CD4-positive, alpha-beta T cell treated with Interleukin-6 at 100 ng/mL for 8 hours (primary cell): ENCODE results near the gene ZBTB48.
A peak's percentile ranks its signal among the peaks of the same experiment; 100 is the strongest.
"Not testable (repeated sequence)": the region's sequence is repeated elsewhere in the genome, so short reads cannot be mapped to it uniquely, and the experiment has no call there.

ENCODE experiments used
- DNase-seq: peaks from one replicate; pipeline ENCODE4 v3.0.0-alpha.2; 2020; ENCODE audit warnings: mixed read lengths, low spot score

ZBTB48 gene

GRCh38 chr1:6579374-6580118 lies at the start of gene ZBTB48:
Gene ZBTB48, plus strand, starts transcription at chr1:6579994. Its CDS starts 616 bp downstream, at chr1:6580610.
- DNase-seq: peak; percentile 97

DNA sequence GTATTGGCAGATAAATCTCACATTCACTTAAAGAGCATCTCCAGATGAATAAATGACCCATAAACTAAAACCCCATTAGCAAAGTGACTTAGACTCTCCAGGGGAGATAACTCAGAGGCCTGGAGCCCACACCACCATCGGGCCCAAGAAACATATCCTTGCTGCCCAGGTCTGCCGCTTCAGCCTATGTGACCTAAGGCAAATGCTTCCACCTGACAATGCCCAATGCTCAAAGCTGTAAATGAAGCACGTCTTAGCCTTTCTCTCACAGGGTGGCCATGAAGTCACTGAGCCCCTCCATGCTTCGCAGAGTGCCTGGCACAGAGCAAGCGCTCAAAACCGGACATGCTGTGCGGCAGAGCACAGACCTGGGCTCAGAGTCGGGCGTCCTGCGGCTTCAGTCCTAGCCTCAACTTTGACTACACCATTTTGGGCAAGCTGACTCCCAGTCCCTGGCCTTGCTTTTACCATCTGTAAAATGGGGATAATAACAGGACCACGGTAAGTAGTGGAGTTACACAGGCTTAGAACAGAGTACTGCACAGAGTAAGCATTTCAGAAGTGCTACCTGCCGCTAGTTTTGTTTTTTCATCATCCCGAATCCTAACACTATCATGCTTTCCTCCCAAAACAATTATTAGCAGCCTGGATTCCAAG lies 49.2 kb upstream of the ZBTB48 start:
- no peak for DNase-seq

GRCh38 chr1:6531996-6532395 lies 47.8 kb upstream of the ZBTB48 start:
- no peak for DNase-seq

DNA sequence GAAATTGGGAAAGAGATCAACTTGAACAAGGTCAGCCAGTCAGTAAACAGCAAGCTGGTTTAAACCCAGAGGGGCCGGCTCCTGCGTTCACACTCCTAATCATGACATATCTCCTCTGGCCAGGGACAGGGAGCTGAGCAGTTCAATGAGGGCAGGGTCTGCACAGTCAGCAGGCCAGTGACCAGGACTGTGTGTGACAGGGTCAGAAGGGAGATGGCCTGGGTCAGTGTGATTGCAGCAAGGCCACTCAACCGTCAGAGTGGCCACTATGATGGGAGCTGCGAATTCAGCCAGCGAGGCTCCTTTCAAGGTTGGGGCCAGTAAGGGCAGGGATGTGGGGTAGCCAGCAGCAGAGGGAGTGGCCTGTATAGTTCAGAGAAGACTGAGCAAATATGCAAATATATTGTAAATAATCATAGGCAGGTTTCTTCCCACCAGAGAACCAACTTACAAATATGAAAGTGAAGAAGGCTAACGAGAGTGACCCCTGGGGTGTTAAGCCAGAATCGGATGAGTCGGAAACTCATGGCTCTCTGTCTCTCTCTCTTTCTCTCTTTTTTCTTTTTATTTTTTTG lies 45.5 kb upstream of the ZBTB48 start:
- DNase-seq: no peak

GRCh38 chr1:6535214-6535613 lies 44.6 kb upstream of the ZBTB48 start:
- no peak for DNase-seq

DNA sequence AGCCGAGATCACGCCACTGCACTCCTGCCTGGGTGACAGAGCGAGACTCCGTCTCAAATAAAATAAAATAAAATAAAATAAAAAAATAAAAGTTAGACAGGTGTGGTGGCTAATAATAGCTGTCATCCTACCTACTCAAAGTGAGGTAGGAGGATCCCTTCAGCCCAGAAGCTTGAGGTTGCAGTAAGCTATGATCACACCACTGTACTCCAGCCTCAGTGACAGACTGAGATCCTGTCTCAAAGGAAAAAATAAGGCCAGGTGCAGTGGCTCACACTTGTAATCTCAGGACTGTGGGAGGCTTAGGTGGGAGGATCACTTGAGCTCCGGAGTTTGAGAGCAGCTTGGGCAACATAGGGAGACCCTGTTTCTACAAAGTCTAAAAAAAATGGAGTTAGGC lies 43.5 kb upstream of the ZBTB48 start:
- no peak for DNase-seq

DNA sequence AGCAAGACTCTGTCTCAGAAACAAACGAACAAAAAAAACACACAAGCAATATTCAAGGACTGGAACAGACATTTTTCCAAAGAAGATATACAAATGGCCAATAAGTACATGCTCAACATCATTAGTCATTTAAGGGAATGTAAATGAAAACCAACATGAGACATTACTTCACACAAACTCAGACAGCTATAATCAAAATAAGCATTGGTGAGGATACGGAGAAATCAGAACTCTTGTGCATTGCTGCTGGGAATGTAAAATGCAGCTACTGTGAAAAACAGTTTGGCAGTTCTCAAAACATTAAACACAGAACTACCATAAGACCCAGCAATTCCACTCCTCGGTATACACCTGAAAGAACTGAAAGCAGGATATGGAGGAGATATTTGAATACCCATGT lies 40.8 kb upstream of the ZBTB48 start:
- no peak for DNase-seq

DNA sequence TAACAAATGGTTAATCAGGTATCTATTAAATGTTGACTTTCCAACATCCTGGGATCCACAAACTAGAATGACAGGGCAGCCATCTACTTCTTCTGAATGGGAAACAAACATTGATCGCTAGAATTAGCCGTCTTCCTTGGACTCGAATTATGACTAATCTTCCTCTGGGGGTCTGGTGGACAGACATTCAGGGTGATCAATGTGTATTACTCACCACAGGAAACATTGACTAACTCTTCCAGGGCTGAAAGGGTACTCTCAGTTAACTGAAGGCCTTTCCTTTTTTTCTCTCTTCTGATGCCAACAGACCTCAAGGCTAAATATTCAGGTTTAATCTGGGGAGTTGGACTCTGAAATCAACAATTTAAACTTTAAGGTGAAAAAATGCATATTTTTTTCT lies 35.0 kb upstream of the ZBTB48 start:
- peak; percentile 13 for DNase-seq

- peak; percentile 38 for DNase-seq
These were observed 34.3 kb upstream of the ZBTB48 start for GRCh38 chr1:6545276-6546112.

GRCh38 chr1:6546326-6546725 lies 33.5 kb upstream of the ZBTB48 start:
- DNase-seq: no peak

DNA sequence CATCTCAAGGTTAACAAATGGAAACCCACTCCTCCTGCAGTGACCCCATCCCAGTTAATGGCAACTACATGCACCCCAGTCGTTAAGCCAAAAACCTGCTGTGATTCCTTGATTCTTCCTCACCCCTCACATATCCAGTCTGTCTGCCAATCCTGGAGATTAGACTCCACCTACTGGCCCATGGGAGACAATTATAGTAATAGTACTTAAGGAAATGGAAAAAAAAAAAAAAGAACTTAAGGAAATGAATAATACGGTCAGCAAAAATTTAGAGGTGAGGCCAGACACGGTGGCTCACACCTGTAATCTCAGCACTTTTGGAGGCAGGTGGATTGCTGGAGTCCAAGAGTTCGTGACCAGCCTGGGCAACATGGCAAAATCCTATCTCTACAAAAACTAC lies 32.5 kb upstream of the ZBTB48 start:
- DNase-seq: no peak

DNA sequence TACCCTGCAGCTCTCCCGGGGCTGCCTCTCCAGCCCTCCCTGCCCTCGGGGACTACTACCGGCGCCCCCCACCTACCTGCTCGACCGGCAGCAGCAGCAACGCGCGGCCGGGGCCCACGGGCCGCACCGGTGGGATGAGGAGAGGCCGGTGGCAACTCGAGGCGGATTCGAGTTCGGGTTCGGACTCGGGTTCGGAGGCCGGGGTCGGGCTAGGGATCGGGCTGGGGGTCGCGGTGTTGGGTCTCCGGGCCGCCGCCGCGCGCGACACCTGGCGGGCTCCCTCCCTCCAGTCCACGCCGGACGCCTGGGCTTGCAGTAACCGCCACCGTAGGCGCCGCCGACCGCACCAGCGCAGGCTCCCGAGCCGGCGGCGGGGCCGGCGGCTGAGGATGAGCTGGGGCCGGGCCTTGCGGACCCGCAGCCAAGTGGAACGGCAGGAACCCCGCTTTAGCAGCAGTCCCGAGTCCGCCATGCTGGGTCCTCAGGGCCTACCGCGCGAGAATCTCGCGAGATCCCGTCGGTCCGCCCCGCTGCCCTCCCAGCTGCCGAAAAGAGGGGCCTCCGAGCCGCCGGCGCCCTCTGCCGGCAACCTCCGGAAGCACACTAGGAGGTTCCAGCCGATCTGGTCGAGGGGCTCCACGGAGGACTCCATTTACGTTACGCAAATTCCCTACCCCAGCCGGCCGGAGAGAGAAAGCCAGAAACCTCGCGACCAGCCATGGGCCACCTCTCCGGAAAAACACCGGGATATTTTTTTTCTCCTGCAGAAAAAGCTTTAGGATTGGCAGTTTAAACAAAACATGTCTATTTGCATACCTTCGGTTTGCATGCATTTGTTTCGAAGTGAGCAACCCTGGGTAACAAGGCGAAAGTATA lies 25.5 kb upstream of the ZBTB48 start, which contains the start of gene NOL9:
NOL9 (minus strand) TSS at position 483 of the 876 bp plus-strand sequence; CDS start at position 472, 11 bp downstream.
- DNase-seq: peak; percentile 94

- DNase-seq: no peak
These were observed 24.7 kb upstream of the ZBTB48 start, which contains the start of gene TAS1R1 for GRCh38 chr1:6554907-6555778. Gene TAS1R1, plus strand, starts transcription at chr1:6555307. Its CDS starts 67 bp downstream, at chr1:6555374.

- no peak for DNase-seq
These were observed 22.2 kb upstream of the ZBTB48 start for GRCh38 chr1:6557597-6557996.

DNA sequence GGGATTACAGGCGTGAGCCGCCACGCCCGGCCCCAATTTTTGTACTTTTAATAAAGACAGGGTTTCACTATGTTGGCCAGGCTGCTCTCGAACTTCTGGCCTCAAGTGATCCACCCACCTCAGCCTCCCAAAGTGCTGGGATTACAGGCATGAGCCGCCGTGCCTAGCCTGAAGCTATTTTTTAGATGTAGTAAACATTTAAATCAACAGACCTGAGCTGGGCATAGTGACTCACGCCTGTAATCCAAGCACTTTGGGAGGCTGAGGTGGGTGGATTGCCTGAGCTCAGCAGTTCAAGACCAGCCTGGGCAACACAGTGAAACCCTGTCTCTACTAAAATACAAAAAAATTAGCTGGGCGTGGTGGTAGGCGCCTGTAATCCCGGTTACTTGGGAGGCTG lies 20.6 kb upstream of the ZBTB48 start:
- not testable (repeated sequence) for DNase-seq

DNA sequence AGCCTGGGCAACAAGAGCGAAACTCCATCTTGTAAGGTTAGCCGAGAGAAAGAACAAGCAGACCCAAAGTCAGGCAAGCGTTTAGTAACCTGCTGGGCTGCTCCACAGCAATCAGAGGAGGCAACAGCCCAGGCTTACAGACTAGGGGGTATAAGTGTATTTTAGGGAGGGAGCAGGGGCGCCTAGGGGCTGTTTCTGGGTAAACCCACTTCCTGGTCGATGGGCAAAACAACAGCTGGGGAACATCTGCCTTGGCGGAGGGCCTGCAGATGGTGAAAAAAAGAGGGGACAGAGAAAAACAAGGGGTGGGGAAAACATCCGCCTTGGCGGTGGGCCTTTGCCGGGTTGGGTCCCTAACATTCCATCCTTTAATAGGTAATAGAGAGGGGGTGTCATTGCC lies 19.5 kb upstream of the ZBTB48 start:
- DNase-seq: no peak

DNA sequence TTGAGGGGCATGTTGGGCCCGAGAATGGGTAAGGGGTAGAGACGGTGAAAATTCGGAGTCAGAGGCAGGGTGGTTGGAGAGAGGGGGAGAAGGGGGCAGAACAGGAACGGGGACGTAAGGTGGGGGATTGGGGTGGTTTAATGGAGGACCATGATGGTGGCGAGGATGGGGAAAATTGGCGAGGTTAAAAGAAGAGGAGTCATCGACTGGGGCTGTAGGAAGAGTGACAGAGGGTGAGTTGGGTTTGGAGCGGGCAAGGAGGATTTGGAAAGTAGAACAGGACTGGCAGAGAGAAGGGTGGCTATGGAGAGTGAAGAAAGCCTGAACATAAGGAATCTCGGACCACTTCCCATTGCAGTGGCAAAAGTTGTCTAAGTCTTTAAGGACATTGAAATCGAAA lies 10.8 kb upstream of the ZBTB48 start:
- no peak for DNase-seq

DNA sequence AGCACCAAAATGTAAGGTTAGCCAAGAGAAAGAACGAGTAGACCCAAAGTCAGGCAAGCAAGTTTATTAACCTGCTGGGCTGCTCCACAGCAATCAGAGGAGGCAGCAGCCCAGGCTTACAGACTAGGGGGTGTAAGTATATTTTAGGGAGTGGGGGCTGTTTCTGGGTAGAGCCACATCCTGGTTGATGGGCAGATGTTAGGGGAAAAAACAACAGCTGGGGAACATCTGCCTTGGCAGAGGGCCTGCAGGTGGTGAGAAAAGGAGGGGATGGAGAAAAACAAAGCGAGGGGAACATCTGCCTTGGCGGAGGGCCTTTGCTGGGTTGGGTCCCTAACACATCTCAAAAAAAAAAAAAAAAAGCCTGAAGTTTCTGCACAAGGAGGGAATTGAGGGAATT lies 9.7 kb upstream of the ZBTB48 start:
- DNase-seq: no peak

DNA sequence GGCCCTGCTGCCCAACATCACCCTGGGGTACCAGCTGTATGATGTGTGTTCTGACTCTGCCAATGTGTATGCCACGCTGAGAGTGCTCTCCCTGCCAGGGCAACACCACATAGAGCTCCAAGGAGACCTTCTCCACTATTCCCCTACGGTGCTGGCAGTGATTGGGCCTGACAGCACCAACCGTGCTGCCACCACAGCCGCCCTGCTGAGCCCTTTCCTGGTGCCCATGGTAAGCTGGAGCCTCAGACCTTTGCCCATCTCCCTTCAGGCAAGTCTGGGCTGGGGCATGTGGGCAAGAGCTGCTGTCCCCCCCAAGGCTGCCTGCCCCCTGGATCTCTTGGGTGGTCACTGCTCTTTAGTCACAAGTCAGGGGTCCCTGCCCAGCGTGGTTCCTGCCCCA lies 8.8 kb upstream of the ZBTB48 start:
- no peak for DNase-seq
